OCI-LY3 (cell line): ENCODE measurements around the gene DIP2C.

ENCODE experiments used
- H2AFZ ChIP-seq: fragments of 200-600, 300-600 bp; shearing (Covaris generic); 2 replicates; pipeline ENCODE4 v1.6.0; 2014; ENCODE audit warnings: antibody characterized with exemption, low read depth, low read length
- H3K27ac ChIP-seq: fragments of 200-600, 300-600 bp; sonication (generic); 2 replicates; pipeline ENCODE4 v1.5.1; 2014; ENCODE audit warnings: mild to moderate bottlenecking, low read length, moderate library complexity, mixed read lengths
- H3K27me3 ChIP-seq: fragments of 200-600, 300-600 bp; sonication (generic); 2 replicates; pipeline ENCODE4 v1.6.1; 2014; ENCODE audit warnings: low read depth, low read length, mixed read lengths
- H3K36me3 ChIP-seq: fragments of 200-600, 300-600 bp; sonication (generic); replicated peaks from 2 replicates; pipeline ENCODE3; 2014; ENCODE audit warnings: low read depth, low read length, mixed read lengths
- H3K4me1 ChIP-seq: fragments of 300-600, 200-600 bp; sonication (generic); 2 replicates; pipeline ENCODE4 v1.6.1; 2014; ENCODE audit warnings: low read length, mixed read lengths
- H3K4me2 ChIP-seq: fragments of 200-600, 300-600 bp; sonication (generic); 2 replicates; pipeline ENCODE4 v1.6.1; 2014; ENCODE audit warnings: low read length, mixed read lengths
- H3K4me3 ChIP-seq: fragments of 300-600, 200-600 bp; sonication (generic); 2 replicates; pipeline ENCODE4 v1.5.1; 2014; ENCODE audit warnings: antibody characterized with exemption, mild to moderate bottlenecking, low read length, moderate library complexity
- H3K79me2 ChIP-seq: fragments of 300-600, 200-600 bp; shearing (Covaris generic); 2 replicates; pipeline ENCODE4 v1.6.1; 2014; ENCODE audit warnings: mild to moderate bottlenecking, low read length, mixed read lengths
- H3K9ac ChIP-seq: fragments of 300-600, 200-600 bp; shearing (Covaris generic); 2 replicates; pipeline ENCODE4 v1.6.0; 2014; ENCODE audit warnings: mild to moderate bottlenecking, low read length, moderate library complexity
- H3K9me3 ChIP-seq: fragments of 200-600, 300-600 bp; shearing (Covaris generic); 2 replicates; pipeline ENCODE4 v1.6.1; 2014; ENCODE audit warnings: low read length, mixed read lengths; ENCODE audit not compliant: insufficient read depth
- H4K20me1 ChIP-seq: fragments of 200-600, 300-600 bp; sonication (generic); 2 replicates; pipeline ENCODE4 v1.6.1; 2016; ENCODE audit warnings: low read length, mixed read lengths; ENCODE audit not compliant: insufficient read depth
- EZH2phosphoT487 ChIP-seq: fragments of 200-600 bp; shearing (Covaris generic); IDR thresholded peaks from 2 replicates; pipeline ENCODE4 v1.6.1; 2018; ENCODE audit warnings: antibody characterized with exemption, mixed run types, low read depth
- TF ChIP-seq, protein P1 (sequence below): fragments of 200-600, 300-600 bp; sonication (generic); IDR thresholded peaks from 2 replicates; pipeline ENCODE4 v1.5.1; 2014; ENCODE audit warnings: antibody characterized with exemption, low read length, low read depth

The DIP2C gene

DNA sequence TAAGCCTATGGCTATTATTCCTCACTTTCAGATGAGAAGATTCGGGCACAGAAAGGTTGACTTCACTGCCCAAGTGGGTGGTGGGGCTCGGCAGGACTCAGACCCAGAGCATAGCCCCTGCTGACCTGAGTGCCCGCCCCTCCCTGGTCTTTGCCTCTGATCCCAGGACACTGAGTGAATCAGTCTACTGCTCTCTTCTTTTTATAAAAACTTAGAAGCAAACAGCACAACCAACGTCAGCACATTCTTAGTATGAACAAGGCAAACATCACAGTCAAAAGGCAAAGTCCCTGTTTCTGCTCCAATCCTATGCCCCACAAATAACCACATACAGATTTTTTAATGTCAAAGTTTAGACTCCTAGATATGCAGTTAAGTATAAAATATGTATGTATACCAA is 316.5 kb downstream of the DIP2C start:
- Histone ChIP-seq H3K9ac (no peak overlapping the region), H3K9me3 (no peaks in the 10 kb centered on the region), H3K4me3 (no peak overlapping the region), H3K27ac (no peak overlapping the region), H2AFZ (no peak overlapping the region), H4K20me1 (no peaks in the 10 kb centered on the region), H3K4me1 (no peaks in the 10 kb centered on the region), H3K79me2 (no peaks in the 10 kb centered on the region), H3K4me2 (no peak overlapping the region), H3K36me3 (no peaks in the 10 kb centered on the region), H3K27me3 (no peaks in the 10 kb centered on the region)
- TF ChIP-seq, protein P1, sequence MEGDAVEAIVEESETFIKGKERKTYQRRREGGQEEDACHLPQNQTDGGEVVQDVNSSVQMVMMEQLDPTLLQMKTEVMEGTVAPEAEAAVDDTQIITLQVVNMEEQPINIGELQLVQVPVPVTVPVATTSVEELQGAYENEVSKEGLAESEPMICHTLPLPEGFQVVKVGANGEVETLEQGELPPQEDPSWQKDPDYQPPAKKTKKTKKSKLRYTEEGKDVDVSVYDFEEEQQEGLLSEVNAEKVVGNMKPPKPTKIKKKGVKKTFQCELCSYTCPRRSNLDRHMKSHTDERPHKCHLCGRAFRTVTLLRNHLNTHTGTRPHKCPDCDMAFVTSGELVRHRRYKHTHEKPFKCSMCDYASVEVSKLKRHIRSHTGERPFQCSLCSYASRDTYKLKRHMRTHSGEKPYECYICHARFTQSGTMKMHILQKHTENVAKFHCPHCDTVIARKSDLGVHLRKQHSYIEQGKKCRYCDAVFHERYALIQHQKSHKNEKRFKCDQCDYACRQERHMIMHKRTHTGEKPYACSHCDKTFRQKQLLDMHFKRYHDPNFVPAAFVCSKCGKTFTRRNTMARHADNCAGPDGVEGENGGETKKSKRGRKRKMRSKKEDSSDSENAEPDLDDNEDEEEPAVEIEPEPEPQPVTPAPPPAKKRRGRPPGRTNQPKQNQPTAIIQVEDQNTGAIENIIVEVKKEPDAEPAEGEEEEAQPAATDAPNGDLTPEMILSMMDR, result no peak
- TF ChIP-seq EZH2phosphoT487, result no peak

DNA sequence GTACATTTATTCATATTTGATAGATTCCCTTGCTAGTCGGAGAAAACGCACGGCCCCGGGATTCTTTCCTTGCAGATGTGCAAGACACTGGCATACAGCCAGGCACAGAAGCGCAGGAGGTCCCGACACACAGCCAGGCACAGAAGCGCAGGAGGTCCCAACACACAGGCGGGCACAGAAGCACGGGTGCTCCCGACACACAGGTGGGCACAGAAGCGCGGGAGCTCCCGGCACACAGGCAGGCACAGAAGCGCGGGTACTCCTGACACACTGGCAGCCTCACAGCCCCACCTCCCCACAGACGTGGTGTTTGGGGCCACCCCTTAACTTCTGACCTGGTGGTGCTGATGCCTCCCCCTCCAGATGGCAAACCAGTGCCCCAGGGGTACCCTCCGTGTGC is 316.9 kb downstream of the DIP2C start:
- no peaks in the 10 kb centered on the region for H3K27me3 ChIP-seq
- H4K20me1 ChIP-seq, result no peaks in the 10 kb centered on the region
- no peaks in the 10 kb centered on the region for H3K36me3 ChIP-seq
- no peak overlapping the region for H3K9ac ChIP-seq
- H3K4me3 ChIP-seq, result no peak overlapping the region
- no peak for TF ChIP-seq EZH2phosphoT487
- TF ChIP-seq, protein P1, result no peak
- H3K4me2 ChIP-seq, result no peak overlapping the region
- no peaks in the 10 kb centered on the region for H3K4me1 ChIP-seq
- H3K79me2 ChIP-seq, result no peaks in the 10 kb centered on the region
- H3K9me3 ChIP-seq, result no peaks in the 10 kb centered on the region
- no peak overlapping the region for H2AFZ ChIP-seq
- H3K27ac ChIP-seq, result no peak overlapping the region

DNA sequence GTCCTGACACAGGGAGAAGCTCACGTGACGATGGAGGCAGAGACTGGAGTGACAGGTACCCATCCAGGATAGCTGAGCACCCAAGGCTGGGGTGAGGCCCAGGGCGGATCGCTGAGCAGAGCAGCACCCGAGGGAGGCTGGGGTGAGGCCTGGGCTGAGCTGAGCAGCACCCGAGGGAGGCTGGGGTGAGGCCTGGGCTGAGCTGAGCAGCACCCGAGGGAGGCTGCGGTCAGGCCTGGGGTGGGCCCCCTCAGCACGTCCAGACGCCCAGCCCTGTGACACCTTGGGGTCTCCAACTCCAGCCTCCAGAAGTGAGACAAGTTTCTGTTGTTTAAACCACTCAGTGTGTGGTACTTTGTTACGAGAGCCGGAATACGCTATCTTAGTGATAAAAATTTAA is 318.0 kb downstream of the DIP2C start:
- no peak overlapping the region for H3K9ac ChIP-seq
- H3K4me2 ChIP-seq, result no peak overlapping the region
- no peaks in the 10 kb centered on the region for H3K4me1 ChIP-seq
- H3K9me3 ChIP-seq, result no peaks in the 10 kb centered on the region
- no peak overlapping the region for H2AFZ ChIP-seq
- H3K4me3 ChIP-seq, result no peak overlapping the region
- TF ChIP-seq, protein P1, result no peak
- TF ChIP-seq EZH2phosphoT487, result no peak
- no peaks in the 10 kb centered on the region for H3K79me2 ChIP-seq
- no peaks in the 10 kb centered on the region for H3K27me3 ChIP-seq
- H3K36me3 ChIP-seq, result no peaks in the 10 kb centered on the region
- H4K20me1 ChIP-seq, result no peaks in the 10 kb centered on the region
- no peak overlapping the region for H3K27ac ChIP-seq

DNA sequence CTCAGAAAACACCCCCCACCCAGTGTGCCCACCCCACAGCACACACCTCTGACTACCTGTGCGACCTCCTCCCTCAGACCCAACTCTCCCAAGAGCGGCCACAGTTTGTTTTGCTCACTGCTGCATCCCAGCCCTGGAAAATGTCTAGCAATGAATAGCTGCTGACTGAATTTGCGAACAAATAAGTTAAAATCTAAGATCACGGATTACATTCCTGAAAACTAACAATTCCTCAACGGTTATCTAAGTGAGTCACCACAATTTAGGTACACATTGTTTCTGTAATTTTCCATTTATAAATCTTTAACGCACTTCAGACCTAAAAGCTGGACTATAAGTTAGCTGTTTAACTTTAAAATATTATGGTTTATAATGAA is 319.0 kb downstream of the DIP2C start:
- Histone ChIP-seq H3K9ac (no peak overlapping the region), H2AFZ (no peak overlapping the region), H3K4me2 (no peak overlapping the region), H4K20me1 (no peaks in the 10 kb centered on the region), H3K4me1 (no peaks in the 10 kb centered on the region), H3K79me2 (no peaks in the 10 kb centered on the region), H3K27ac (no peak overlapping the region), H3K4me3 (no peak overlapping the region), H3K36me3 (no peaks in the 10 kb centered on the region), H3K9me3 (no peaks in the 10 kb centered on the region), H3K27me3 (no peaks in the 10 kb centered on the region)
- TF ChIP-seq EZH2phosphoT487, result no peak
- TF ChIP-seq, protein P1, result no peak
